A673 (cell line): ENCODE results near the gene ADORA2B. TPM values are rescaled to one million over a fixed set of nuclear protein-coding genes. Genes with fewer than 3 reads are reported as not detected.

Experiments
- BruUV-seq: library from RNA; stranded (reverse); fragments of 400-500 nt; replicated peaks from 2 replicates; lab custom pipeline; 2021; lab: Mats Ljungman, UMichigan
- CTCF ChIA-PET: fragments of 300-600 bp; sonication (Branson Sonifier 250); formaldehyde crosslinking; loops from one replicate; lab custom pipeline; 2022; ENCODE audit warnings: antibody characterized with exemption; lab: Charles Lee
- POLR2A ChIA-PET: fragments of 300-600 bp; sonication (Branson Sonifier 250); formaldehyde crosslinking; loops from one replicate; lab custom pipeline; 2022; ENCODE audit warnings: antibody characterized with exemption; ENCODE audit not compliant: low non-redundant PET; lab: Charles Lee
- DNase-seq: peaks from one replicate; pipeline ENCODE4 v3.0.0-alpha.2; 2015; ENCODE audit warnings: low spot score
- H3K27ac ChIP-seq: fragments of 200-600 bp; sonication (generic); 2 replicates; pipeline ENCODE4 v1.5.1; 2016; ENCODE audit warnings: mixed run types, low read depth, mild to moderate bottlenecking, mixed read lengths, antibody characterized with exemption, low read length; ENCODE audit not compliant: poor library complexity, severe bottlenecking
- H3K27me3 ChIP-seq: fragments of 200-600 bp; sonication (generic); replicated peaks from 2 replicates; pipeline ENCODE4 v1.6.1; 2017; ENCODE audit warnings: mixed run types, low read depth, mild to moderate bottlenecking, mixed read lengths, antibody characterized with exemption, low read length; ENCODE audit not compliant: insufficient read depth, poor library complexity
- H3K36me3 ChIP-seq: fragments of 200-600 bp; sonication (generic); 2 replicates; pipeline ENCODE4 v1.6.1; 2016; ENCODE audit warnings: mixed run types, mild to moderate bottlenecking, mixed read lengths, antibody characterized with exemption, low read length; ENCODE audit not compliant: insufficient read depth, poor library complexity, severe bottlenecking
- H3K4me1 ChIP-seq: fragments of 200-600 bp; sonication (generic); 2 replicates; pipeline ENCODE4 v1.6.1; 2017; ENCODE audit warnings: mixed run types, mild to moderate bottlenecking, mixed read lengths, antibody characterized with exemption, low read length; ENCODE audit not compliant: insufficient read depth, poor library complexity, severe bottlenecking
- H3K4me3 ChIP-seq: fragments of 200-600 bp; sonication (generic); 2 replicates; pipeline ENCODE4 v1.5.1; 2016; ENCODE audit warnings: low read depth, mixed run types, mild to moderate bottlenecking, mixed read lengths, low read length; ENCODE audit not compliant: poor library complexity, severe bottlenecking
- H3K9me3 ChIP-seq: fragments of 200-600 bp; sonication (generic); 2 replicates; pipeline ENCODE4 v1.6.1; 2016; ENCODE audit warnings: mixed run types, low read depth, mild to moderate bottlenecking, mixed read lengths, antibody characterized with exemption, low read length; ENCODE audit not compliant: poor library complexity, severe bottlenecking
- EZH2 ChIP-seq: fragments of 200-600 bp; sonication (generic); IDR thresholded peaks from 2 replicates; pipeline ENCODE4 v1.6.1; 2017; ENCODE audit warnings: borderline replicate concordance, low read depth, mild to moderate bottlenecking, mixed read lengths, antibody characterized with exemption, low read length; ENCODE audit not compliant: poor library complexity, severe bottlenecking
- intact Hi-C: fragments of 100-400 bp; cut with micrococcal nuclease; formaldehyde crosslinking; loops from one replicate; pipeline ENCODE4 v1.10.0; 2022; ENCODE audit not compliant: unreplicated experiment
- total RNA-seq: library from RNA; stranded (reverse); gene quantifications from 2 replicates; pipeline ENCODE4 v1.2.3, GENCODE V29; 2021
- TF ChIP-seq, protein P1 (sequence below): fragments of 300-800, 200-600 bp; sonication (generic); conservative IDR thresholded peaks from 2 replicates; pipeline ENCODE4 v1.5.1; 2017; ENCODE audit warnings: low read depth, mild to moderate bottlenecking, antibody characterized with exemption, low read length, moderate library complexity, mixed read lengths

Gene ADORA2B
- total RNA-seq, 1 experiment from 2014 or later = 3.9 TPM

DNA sequence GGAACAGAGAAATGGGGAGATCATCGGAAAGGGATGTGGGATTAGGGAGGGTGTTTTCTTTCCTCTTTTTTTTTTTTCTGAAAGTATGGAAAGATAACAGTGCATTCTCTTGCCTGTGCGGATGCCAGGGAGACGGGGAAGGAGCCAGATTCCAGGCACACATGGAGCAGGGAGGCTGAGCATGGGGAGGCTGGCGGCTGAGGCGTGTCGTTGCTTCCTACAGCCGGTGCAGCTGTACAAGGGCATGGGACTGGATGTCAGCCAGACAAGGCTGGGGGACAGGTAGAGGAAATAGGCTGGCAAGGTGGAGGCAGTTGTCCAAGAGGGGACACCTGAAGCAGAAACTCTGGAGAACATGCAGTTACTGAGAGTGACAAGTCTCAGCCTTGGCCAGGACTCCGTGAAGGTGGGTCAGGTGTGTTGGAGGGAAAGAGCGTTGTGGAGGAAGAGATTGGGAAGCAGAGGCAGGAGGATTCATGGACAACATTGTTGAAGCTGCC, 16.6 kb upstream of the ADORA2B start:
- ChIA-PET CTCF (no interaction called here), POLR2A (no interaction called here)
- Histone ChIP-seq H3K9me3 (no peaks in the 10 kb centered on the region), H3K36me3 (no peaks in the 10 kb centered on the region), H3K27ac (no peak overlapping the region), H3K4me3 (no peak overlapping the region), H3K4me1 (no peaks in the 10 kb centered on the region), H3K27me3 (no peaks in the 10 kb centered on the region)
- no peak for TF ChIP-seq EZH2
- TF ChIP-seq, protein P1, sequence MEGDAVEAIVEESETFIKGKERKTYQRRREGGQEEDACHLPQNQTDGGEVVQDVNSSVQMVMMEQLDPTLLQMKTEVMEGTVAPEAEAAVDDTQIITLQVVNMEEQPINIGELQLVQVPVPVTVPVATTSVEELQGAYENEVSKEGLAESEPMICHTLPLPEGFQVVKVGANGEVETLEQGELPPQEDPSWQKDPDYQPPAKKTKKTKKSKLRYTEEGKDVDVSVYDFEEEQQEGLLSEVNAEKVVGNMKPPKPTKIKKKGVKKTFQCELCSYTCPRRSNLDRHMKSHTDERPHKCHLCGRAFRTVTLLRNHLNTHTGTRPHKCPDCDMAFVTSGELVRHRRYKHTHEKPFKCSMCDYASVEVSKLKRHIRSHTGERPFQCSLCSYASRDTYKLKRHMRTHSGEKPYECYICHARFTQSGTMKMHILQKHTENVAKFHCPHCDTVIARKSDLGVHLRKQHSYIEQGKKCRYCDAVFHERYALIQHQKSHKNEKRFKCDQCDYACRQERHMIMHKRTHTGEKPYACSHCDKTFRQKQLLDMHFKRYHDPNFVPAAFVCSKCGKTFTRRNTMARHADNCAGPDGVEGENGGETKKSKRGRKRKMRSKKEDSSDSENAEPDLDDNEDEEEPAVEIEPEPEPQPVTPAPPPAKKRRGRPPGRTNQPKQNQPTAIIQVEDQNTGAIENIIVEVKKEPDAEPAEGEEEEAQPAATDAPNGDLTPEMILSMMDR = no peak
- no TSS peak for BruUV-seq
- intact Hi-C loops = no loop called here
- DNase-seq = no peak

DNA sequence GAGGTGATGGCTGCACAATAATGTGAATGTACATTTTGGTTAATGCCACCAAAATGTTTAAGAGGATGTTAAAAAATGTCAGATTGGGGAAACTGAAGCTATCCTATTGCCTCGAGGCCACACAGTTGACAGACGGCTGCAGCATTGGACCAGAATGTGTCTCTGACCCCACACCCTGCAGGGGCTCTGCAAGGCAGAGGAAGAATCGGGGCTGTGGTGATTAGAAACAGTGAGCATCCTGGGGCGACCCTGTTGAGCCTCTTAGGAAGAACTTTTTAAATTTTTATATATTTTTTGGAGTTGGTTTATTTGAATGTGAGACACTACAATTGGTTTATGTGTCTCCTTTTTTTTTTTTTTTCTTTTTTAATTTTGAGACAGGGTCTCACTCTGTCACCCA, 15.0 kb upstream of the ADORA2B start:
- intact Hi-C loops = no loop called here
- no TSS peak for BruUV-seq
- DNase-seq = no peak
- H3K4me1 ChIP-seq = no peaks in the 10 kb centered on the region
- no peaks in the 10 kb centered on the region for H3K27me3 ChIP-seq
- ChIA-PET CTCF (no interaction called here), POLR2A (no interaction called here)
- H3K9me3 ChIP-seq = no peaks in the 10 kb centered on the region
- TF ChIP-seq, protein P1 = no peak
- TF ChIP-seq EZH2 = no peak
- no peaks in the 10 kb centered on the region for H3K36me3 ChIP-seq
- H3K4me3 ChIP-seq = no peak overlapping the region
- no peak overlapping the region for H3K27ac ChIP-seq

DNA sequence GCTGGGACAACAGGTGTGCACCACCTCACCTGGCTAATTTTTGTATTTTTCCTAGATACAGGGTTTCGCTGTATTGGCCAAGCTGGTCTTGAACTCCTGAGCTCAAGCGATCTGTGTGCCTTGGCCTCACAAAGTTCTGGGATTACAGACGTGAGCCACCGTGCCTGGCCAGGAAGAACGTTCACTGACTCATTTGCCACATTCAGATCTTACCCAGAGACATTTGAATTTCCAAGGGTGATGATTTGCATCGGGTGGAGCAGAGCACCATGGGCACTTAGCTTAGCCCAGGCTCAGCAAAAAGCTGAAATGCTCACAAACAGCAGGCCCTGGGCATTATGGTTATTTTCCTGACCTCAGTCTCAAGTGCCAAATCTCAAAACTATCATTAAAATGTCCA, 14.5 kb upstream of the ADORA2B start:
- no peak for DNase-seq
- no peak for TF ChIP-seq EZH2
- TF ChIP-seq, protein P1 = no peak
- Histone ChIP-seq H3K4me3 (no peak overlapping the region), H3K36me3 (no peaks in the 10 kb centered on the region), H3K27ac (no peak overlapping the region), H3K4me1 (no peaks in the 10 kb centered on the region), H3K27me3 (no peaks in the 10 kb centered on the region), H3K9me3 (no peaks in the 10 kb centered on the region)
- intact Hi-C loops = no loop called here
- no TSS peak for BruUV-seq
- ChIA-PET POLR2A (no interaction called here), CTCF (no interaction called here)
